ENCODE results near the gene ARHGAP24.
"Not testable (repeated sequence)": the region's sequence is repeated elsewhere in the genome, so short reads cannot be mapped to it uniquely, and the experiment has no call there.

The ARHGAP24 gene

GRCh38 chr4:86019362-86019761, 544.4 kb downstream of the ARHGAP24 start:
- DNase-seq (ENCODE audit: low spot score) = no peak

- DNase-seq (ENCODE audit: low spot score) = no peak
Measured at GRCh38 chr4:86019906-86020305, 545.0 kb downstream of the ARHGAP24 start.

- DNase-seq (ENCODE audit: low spot score) = not testable (repeated sequence)
Measured at GRCh38 chr4:86021671-86022070, 546.7 kb downstream of the ARHGAP24 start.

GRCh38 chr4:86026720-86027119, 551.8 kb downstream of the ARHGAP24 start:
- no peak for DNase-seq (ENCODE audit: low spot score)

GRCh38 chr4:86031927-86032326, 557.0 kb downstream of the ARHGAP24 start:
- no peak for DNase-seq (ENCODE audit: low spot score)

GRCh38 chr4:86032476-86033022, 557.6 kb downstream of the ARHGAP24 start:
- peak; percentile 32 for DNase-seq (ENCODE audit: low spot score)

GRCh38 chr4:86033171-86033570, 558.2 kb downstream of the ARHGAP24 start:
- peak; percentile 51 for DNase-seq (ENCODE audit: low spot score)

- no peak for DNase-seq (ENCODE audit: low spot score)
Measured at GRCh38 chr4:86034616-86035015, 559.7 kb downstream of the ARHGAP24 start.

GRCh38 chr4:86035688-86036087, 560.7 kb downstream of the ARHGAP24 start:
- no peak for DNase-seq (ENCODE audit: low spot score)

- DNase-seq (ENCODE audit: low spot score) = no peak
Measured at GRCh38 chr4:86036736-86037135, 561.8 kb downstream of the ARHGAP24 start.

GRCh38 chr4:86038037-86038436, 563.1 kb downstream of the ARHGAP24 start:
- no peak for DNase-seq (ENCODE audit: low spot score)

GRCh38 chr4:86043755-86044592, 569.0 kb downstream of the ARHGAP24 start:
- peak; percentile 82 for DNase-seq (ENCODE audit: low spot score)

GRCh38 chr4:86044593-86044985, 569.6 kb downstream of the ARHGAP24 start:
- DNase-seq (ENCODE audit: low spot score) = no peak

GRCh38 chr4:86048426-86048825, 573.5 kb downstream of the ARHGAP24 start:
- no peak for DNase-seq (ENCODE audit: low spot score)

GRCh38 chr4:86050496-86050895, 575.5 kb downstream of the ARHGAP24 start:
- DNase-seq (ENCODE audit: low spot score) = no peak

Data from pons (tissue), 1 donor.